ENCODE measurements around the gene GMPR.

GRCh38 chr6:16241321-16241689, 2.9 kb downstream of the GMPR start:
- TF ChIP-seq, protein P1, sequence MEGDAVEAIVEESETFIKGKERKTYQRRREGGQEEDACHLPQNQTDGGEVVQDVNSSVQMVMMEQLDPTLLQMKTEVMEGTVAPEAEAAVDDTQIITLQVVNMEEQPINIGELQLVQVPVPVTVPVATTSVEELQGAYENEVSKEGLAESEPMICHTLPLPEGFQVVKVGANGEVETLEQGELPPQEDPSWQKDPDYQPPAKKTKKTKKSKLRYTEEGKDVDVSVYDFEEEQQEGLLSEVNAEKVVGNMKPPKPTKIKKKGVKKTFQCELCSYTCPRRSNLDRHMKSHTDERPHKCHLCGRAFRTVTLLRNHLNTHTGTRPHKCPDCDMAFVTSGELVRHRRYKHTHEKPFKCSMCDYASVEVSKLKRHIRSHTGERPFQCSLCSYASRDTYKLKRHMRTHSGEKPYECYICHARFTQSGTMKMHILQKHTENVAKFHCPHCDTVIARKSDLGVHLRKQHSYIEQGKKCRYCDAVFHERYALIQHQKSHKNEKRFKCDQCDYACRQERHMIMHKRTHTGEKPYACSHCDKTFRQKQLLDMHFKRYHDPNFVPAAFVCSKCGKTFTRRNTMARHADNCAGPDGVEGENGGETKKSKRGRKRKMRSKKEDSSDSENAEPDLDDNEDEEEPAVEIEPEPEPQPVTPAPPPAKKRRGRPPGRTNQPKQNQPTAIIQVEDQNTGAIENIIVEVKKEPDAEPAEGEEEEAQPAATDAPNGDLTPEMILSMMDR (conservative IDR thresholded peaks at IDR 0.05): no peak
- no peak for TF ChIP-seq EZH2 (IDR thresholded peaks at IDR 0.05; ENCODE audit: low read depth)

All from PC-9 (cell line).